ENCODE measurements around the gene VAT1L. TPM values are rescaled to one million over a fixed set of nuclear protein-coding genes. Genes with fewer than 3 reads are reported as not detected.
A peak's percentile ranks its signal among the peaks of the same experiment; 100 is the strongest.

Gene VAT1L
- total and polyA plus RNA-seq, 2 experiments from 2014 or later: 3.1 to 5.9 TPM

GRCh38 chr16:77972062-77972392 lies 183.7 kb downstream of the VAT1L start:
- DNase-seq (ENCODE audit: low spot score): no peak
- no peaks in the 10 kb centered on the region for H3K79me2 ChIP-seq
- H3K9me2 ChIP-seq (replicated peaks; ENCODE audit: insufficient read depth): no peaks in the 10 kb centered on the region
- H3K4me2 ChIP-seq: no peak overlapping the region
- H3K4me3 ChIP-seq: no peak overlapping the region
- no peaks in the 10 kb centered on the region for H3K9me3 ChIP-seq (ENCODE audit: low read depth)
- no peaks in the 10 kb centered on the region for H3K36me3 ChIP-seq (replicated peaks; ENCODE audit: insufficient read depth, low read depth)
- H3K4me1 ChIP-seq (ENCODE audit: insufficient read depth): no peaks in the 10 kb centered on the region
- H3K27me3 ChIP-seq: peaks cover 10% of the 10 kb centered on the region
- 75% methylated on average over 1 of the region's 1 CpG for WGBS (ENCODE audit: low lambda C conversion rate, missing lambda C conversion rate)
- no peak overlapping the region for H2AFZ ChIP-seq
- H4K20me1 ChIP-seq (ENCODE audit: insufficient read depth, poor library complexity, severe bottlenecking): no peaks in the 10 kb centered on the region
- TF ChIP-seq CTCF (IDR thresholded peaks at IDR 0.05; ENCODE audit: poor library complexity): no peak
- no peak for TF ChIP-seq EZH2 (IDR thresholded peaks at IDR 0.05; ENCODE audit: borderline replicate concordance)
- no peak for TF ChIP-seq EZH2phosphoT487 (IDR thresholded peaks at IDR 0.05; ENCODE audit: low read depth, severe bottlenecking, unreplicated experiment)
- no peak overlapping the region for H3K27ac ChIP-seq

GRCh38 chr16:77974883-77975282 lies 186.5 kb downstream of the VAT1L start:
- Histone ChIP-seq H3K79me2 (no peaks in the 10 kb centered on the region), H3K9me3 (ENCODE audit: low read depth) (no peaks in the 10 kb centered on the region), H3K27ac (no peak overlapping the region), H2AFZ (no peak overlapping the region), H4K20me1 (ENCODE audit: insufficient read depth, poor library complexity, severe bottlenecking) (no peaks in the 10 kb centered on the region), H3K27me3 (no peaks in the 10 kb centered on the region), H3K9me2 (replicated peaks; ENCODE audit: insufficient read depth) (no peaks in the 10 kb centered on the region), H3K4me1 (ENCODE audit: insufficient read depth) (no peaks in the 10 kb centered on the region), H3K36me3 (replicated peaks; ENCODE audit: insufficient read depth, low read depth) (no peaks in the 10 kb centered on the region), H3K4me2 (no peak overlapping the region), H3K4me3 (no peak overlapping the region)
- TF ChIP-seq EZH2 (IDR thresholded peaks at IDR 0.05; ENCODE audit: borderline replicate concordance) (no peak), CTCF (IDR thresholded peaks at IDR 0.05; ENCODE audit: poor library complexity) (no peak), EZH2phosphoT487 (IDR thresholded peaks at IDR 0.05; ENCODE audit: low read depth, severe bottlenecking, unreplicated experiment) (no peak)
- peak; percentile 51 for DNase-seq (ENCODE audit: low spot score)
- 58% methylated on average over 5 of the region's 5 CpGs for WGBS (ENCODE audit: low lambda C conversion rate, missing lambda C conversion rate)

GRCh38 chr16:77975942-77976341 lies 187.6 kb downstream of the VAT1L start:
- no peak for DNase-seq (ENCODE audit: low spot score)
- Histone ChIP-seq H3K36me3 (replicated peaks; ENCODE audit: insufficient read depth, low read depth) (no peaks in the 10 kb centered on the region), H2AFZ (no peak overlapping the region), H3K27ac (no peak overlapping the region), H3K4me3 (no peak overlapping the region), H3K4me1 (ENCODE audit: insufficient read depth) (no peaks in the 10 kb centered on the region), H3K9me3 (ENCODE audit: low read depth) (no peaks in the 10 kb centered on the region), H3K27me3 (no peaks in the 10 kb centered on the region), H3K4me2 (no peak overlapping the region), H3K79me2 (no peaks in the 10 kb centered on the region), H3K9me2 (replicated peaks; ENCODE audit: insufficient read depth) (no peaks in the 10 kb centered on the region), H4K20me1 (ENCODE audit: insufficient read depth, poor library complexity, severe bottlenecking) (no peaks in the 10 kb centered on the region)
- TF ChIP-seq CTCF (IDR thresholded peaks at IDR 0.05; ENCODE audit: poor library complexity) (no peak), EZH2phosphoT487 (IDR thresholded peaks at IDR 0.05; ENCODE audit: low read depth, severe bottlenecking, unreplicated experiment) (no peak), EZH2 (IDR thresholded peaks at IDR 0.05; ENCODE audit: borderline replicate concordance) (no peak)
- 83% methylated on average over 3 of the region's 3 CpGs for WGBS (ENCODE audit: low lambda C conversion rate, missing lambda C conversion rate)

- no peak for DNase-seq (ENCODE audit: low spot score)
These were observed 189.0 kb downstream of the VAT1L start for GRCh38 chr16:77977339-77977738.

More at GRCh38 chr16:77977339-77977738, 189.0 kb downstream of the VAT1L start:
- no peak overlapping the region for H3K4me3 ChIP-seq
- no peaks in the 10 kb centered on the region for H3K36me3 ChIP-seq (replicated peaks; ENCODE audit: insufficient read depth, low read depth)
- 86% methylated on average over 5 of the region's 5 CpGs for WGBS (ENCODE audit: low lambda C conversion rate, missing lambda C conversion rate)
- H3K79me2 ChIP-seq: no peaks in the 10 kb centered on the region
- H3K4me2 ChIP-seq: no peak overlapping the region
- no peaks in the 10 kb centered on the region for H4K20me1 ChIP-seq (ENCODE audit: insufficient read depth, poor library complexity, severe bottlenecking)
- no peaks in the 10 kb centered on the region for H3K9me3 ChIP-seq (ENCODE audit: low read depth)
- H2AFZ ChIP-seq: no peak overlapping the region
- H3K4me1 ChIP-seq (ENCODE audit: insufficient read depth): no peaks in the 10 kb centered on the region
- no peaks in the 10 kb centered on the region for H3K27me3 ChIP-seq
- no peaks in the 10 kb centered on the region for H3K9me2 ChIP-seq (replicated peaks; ENCODE audit: insufficient read depth)
- H3K27ac ChIP-seq: no peak overlapping the region
- TF ChIP-seq EZH2phosphoT487 (IDR thresholded peaks at IDR 0.05; ENCODE audit: low read depth, severe bottlenecking, unreplicated experiment): no peak
- no peak for TF ChIP-seq EZH2 (IDR thresholded peaks at IDR 0.05; ENCODE audit: borderline replicate concordance)
- no peak for TF ChIP-seq CTCF (IDR thresholded peaks at IDR 0.05; ENCODE audit: poor library complexity)
